ENCODE measurements around the gene SYNGR2. TPM values are rescaled to one million over a fixed set of nuclear protein-coding genes. Genes with fewer than 3 reads are reported as not detected.

SYNGR2 gene
- total RNA-seq, 2 donors from 2014 or later: 49.5 to 68.1 TPM

GRCh38 chr17:78175643-78175981 lies 7.2 kb downstream of the SYNGR2 start:
- DNase-seq (no peak), ATAC-seq (no peak)
- Mint-ChIP-seq H3K4me1 (peaks cover 36% of the 10 kb centered on the region), H3K27ac (peak overlapping the region; percentile 83), H3K4me3 (no peak overlapping the region), H3K27me3 (no peaks in the 10 kb centered on the region), H3K36me3 (ENCODE audit: low read depth) (peaks cover 2% of the 10 kb centered on the region)
- H3K9me3 ChIP-seq (ENCODE audit: control insufficient read depth, low read length, poor library complexity, severe bottlenecking): no peaks in the 10 kb centered on the region

GRCh38 chr17:78176548-78177025 lies 8.2 kb downstream of the SYNGR2 start:
- peaks cover 36% of the 10 kb centered on the region for H3K4me1 Mint-ChIP-seq
- H3K36me3 Mint-ChIP-seq (ENCODE audit: low read depth): peaks cover 2% of the 10 kb centered on the region
- no peaks in the 10 kb centered on the region for H3K9me3 ChIP-seq (ENCODE audit: control insufficient read depth, low read length, poor library complexity, severe bottlenecking)
- H3K27ac Mint-ChIP-seq: no peak overlapping the region
- H3K4me3 Mint-ChIP-seq: no peak overlapping the region
- H3K27me3 Mint-ChIP-seq: no peaks in the 10 kb centered on the region
- peak; percentile 78 for ATAC-seq
- peak; percentile 61 to 75 (median 64) for DNase-seq

GRCh38 chr17:78179372-78179771 lies 11.0 kb downstream of the SYNGR2 start:
- Mint-ChIP-seq H3K27me3 (no peaks in the 10 kb centered on the region), H3K36me3 (ENCODE audit: low read depth) (no peaks in the 10 kb centered on the region), H3K4me3 (no peak overlapping the region), H3K4me1 (peaks cover 9% of the 10 kb centered on the region), H3K27ac (peak overlapping the region; percentile 4)
- H3K9me3 ChIP-seq (ENCODE audit: control insufficient read depth, low read length, poor library complexity, severe bottlenecking): no peaks in the 10 kb centered on the region
- DNase-seq: no peak
- ATAC-seq: no peak

DNA sequence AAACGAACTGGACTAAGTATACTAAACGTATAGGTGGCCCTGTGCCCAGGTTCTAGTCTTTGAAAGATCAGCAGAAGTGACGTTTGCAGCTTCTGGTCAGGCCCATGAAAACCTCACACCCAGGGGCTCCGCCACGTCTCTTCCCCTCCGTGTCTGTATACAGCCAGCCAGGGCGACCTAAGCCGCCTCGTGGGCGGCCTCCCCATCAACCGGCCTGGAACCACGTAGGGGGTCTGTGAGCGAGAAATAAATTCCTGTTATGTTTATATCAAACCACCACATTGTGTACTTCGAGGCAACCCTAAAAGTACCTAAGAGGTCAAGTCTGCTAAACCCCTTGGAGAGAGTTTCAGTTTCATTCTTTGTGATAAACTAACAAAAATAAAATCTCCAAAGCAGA lies 11.7 kb downstream of the SYNGR2 start:
- no peak for ATAC-seq

GRCh38 chr17:78180508-78180907 lies 12.1 kb downstream of the SYNGR2 start:
- DNase-seq (no peak), ATAC-seq (no peak)
- Mint-ChIP-seq H3K27me3 (no peaks in the 10 kb centered on the region), H3K4me3 (peak overlapping the region; percentile 19), H3K36me3 (ENCODE audit: low read depth) (no peaks in the 10 kb centered on the region), H3K27ac (peak overlapping the region; percentile 71), H3K4me1 (peaks cover 11% of the 10 kb centered on the region)
- no peaks in the 10 kb centered on the region for H3K9me3 ChIP-seq (ENCODE audit: control insufficient read depth, low read length, poor library complexity, severe bottlenecking)

More for the DNA sequence above, 11.7 kb downstream of the SYNGR2 start:
- H3K27ac Mint-ChIP-seq: peak overlapping the region; percentile 71
- H3K4me1 Mint-ChIP-seq: peaks cover 11% of the 10 kb centered on the region
- DNase-seq: no peak
- H3K4me3 Mint-ChIP-seq: peak overlapping the region; percentile 19
- no peaks in the 10 kb centered on the region for H3K27me3 Mint-ChIP-seq
- no peaks in the 10 kb centered on the region for H3K9me3 ChIP-seq (ENCODE audit: control insufficient read depth, low read length, poor library complexity, severe bottlenecking)
- no peaks in the 10 kb centered on the region for H3K36me3 Mint-ChIP-seq (ENCODE audit: low read depth)

GRCh38 chr17:78182504-78182903 lies 14.1 kb downstream of the SYNGR2 start:
- Mint-ChIP-seq H3K4me1 (peaks cover 17% of the 10 kb centered on the region), H3K27ac (no peak overlapping the region)

GRCh38 chr17:78183916-78184315 lies 15.5 kb downstream of the SYNGR2 start:
- no peak overlapping the region for H3K27ac Mint-ChIP-seq
- no peaks in the 10 kb centered on the region for H3K27me3 Mint-ChIP-seq
- H3K36me3 Mint-ChIP-seq (ENCODE audit: low read depth): no peaks in the 10 kb centered on the region
- no peak for DNase-seq
- no peak for ATAC-seq
- no peak overlapping the region for H3K4me3 Mint-ChIP-seq
- H3K9me3 ChIP-seq (ENCODE audit: control insufficient read depth, low read length, poor library complexity, severe bottlenecking): no peaks in the 10 kb centered on the region
- peaks cover 17% of the 10 kb centered on the region for H3K4me1 Mint-ChIP-seq

More at GRCh38 chr17:78182504-78182903, 14.1 kb downstream of the SYNGR2 start:
- DNase-seq (no peak), ATAC-seq (no peak)
- H3K9me3 ChIP-seq (ENCODE audit: control insufficient read depth, low read length, poor library complexity, severe bottlenecking): no peaks in the 10 kb centered on the region
- no peaks in the 10 kb centered on the region for H3K36me3 Mint-ChIP-seq (ENCODE audit: low read depth)
- no peaks in the 10 kb centered on the region for H3K27me3 Mint-ChIP-seq
- no peak overlapping the region for H3K4me3 Mint-ChIP-seq

- Mint-ChIP-seq H3K36me3 (ENCODE audit: low read depth) (no peaks in the 10 kb centered on the region), H3K4me3 (no peak overlapping the region), H3K27me3 (no peaks in the 10 kb centered on the region), H3K4me1 (peaks cover 17% of the 10 kb centered on the region), H3K27ac (no peak overlapping the region)
- no peaks in the 10 kb centered on the region for H3K9me3 ChIP-seq (ENCODE audit: control insufficient read depth, low read length, poor library complexity, severe bottlenecking)
- DNase-seq (no peak), ATAC-seq (no peak)
Observed at GRCh38 chr17:78184351-78184750, 16.0 kb downstream of the SYNGR2 start.

- peaks cover 17% of the 10 kb centered on the region for H3K4me1 Mint-ChIP-seq
- H3K36me3 Mint-ChIP-seq (ENCODE audit: low read depth): no peaks in the 10 kb centered on the region
- H3K27ac Mint-ChIP-seq: no peak overlapping the region
- no peak for ATAC-seq
- H3K27me3 Mint-ChIP-seq: no peaks in the 10 kb centered on the region
- no peaks in the 10 kb centered on the region for H3K9me3 ChIP-seq (ENCODE audit: control insufficient read depth, low read length, poor library complexity, severe bottlenecking)
- no peak for DNase-seq
- H3K4me3 Mint-ChIP-seq: peak overlapping the region; percentile 43
Observed at GRCh38 chr17:78184868-78185267, 16.5 kb downstream of the SYNGR2 start.

- DNase-seq: no peak
- Mint-ChIP-seq H3K27ac (no peak overlapping the region), H3K36me3 (ENCODE audit: low read depth) (no peaks in the 10 kb centered on the region), H3K4me1 (peaks cover 14% of the 10 kb centered on the region), H3K27me3 (no peaks in the 10 kb centered on the region), H3K4me3 (peak overlapping the region; percentile 87)
- ATAC-seq: no peak
- no peaks in the 10 kb centered on the region for H3K9me3 ChIP-seq (ENCODE audit: control insufficient read depth, low read length, poor library complexity, severe bottlenecking)
Observed at GRCh38 chr17:78185981-78186691, 17.8 kb downstream of the SYNGR2 start.

DNA sequence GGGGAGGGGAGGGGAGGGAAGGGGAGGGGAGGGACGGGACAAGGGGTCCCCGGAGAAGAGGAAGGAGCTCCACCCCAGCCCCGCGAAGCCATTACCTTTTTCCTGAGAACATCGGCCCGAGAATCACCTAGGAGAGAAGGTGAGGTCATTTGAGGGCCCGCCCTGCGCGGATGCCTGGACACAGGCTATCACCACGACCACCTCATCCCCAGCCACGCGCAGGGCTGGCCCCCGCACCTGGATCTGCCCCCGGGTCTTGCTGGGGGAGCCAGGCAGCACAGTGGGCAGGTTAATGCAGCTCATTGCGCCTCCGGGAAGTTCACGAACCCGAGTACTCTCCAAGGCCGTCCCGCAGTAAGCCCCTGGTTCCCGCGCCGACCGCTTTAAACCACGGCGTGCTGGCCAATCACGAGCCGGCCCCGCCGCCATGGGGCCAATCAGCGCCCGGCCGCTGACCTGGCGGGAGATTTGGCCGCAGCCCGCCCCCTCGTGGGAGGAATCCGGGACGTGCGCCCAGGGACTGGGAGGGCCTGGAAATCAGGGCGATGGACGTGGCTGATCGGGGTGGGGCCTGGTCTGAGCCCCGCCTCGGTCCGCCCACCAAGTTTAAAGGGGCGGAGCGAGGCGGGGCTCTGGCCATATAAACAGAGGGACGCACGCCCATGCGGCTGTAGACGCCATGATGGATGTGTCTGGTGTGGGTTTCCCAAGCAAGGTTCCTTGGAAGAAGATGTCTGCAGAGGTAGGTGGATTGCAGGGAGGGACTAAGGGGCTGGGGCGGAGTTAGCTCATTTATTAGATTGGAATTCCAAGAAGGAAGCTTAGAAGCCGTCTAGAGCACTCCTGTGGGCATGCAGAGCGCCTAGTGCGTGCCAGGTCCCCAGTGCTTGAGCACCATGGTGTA lies 18.6 kb downstream of the SYNGR2 start, which contains the start of the genes AFMID and TK1:
AFMID (plus strand) TSS at position 671 of the 904 bp plus-strand sequence; CDS start at position 680, 9 bp downstream.
TK1 (minus strand) TSS at position 361 of the 904 bp plus-strand sequence; CDS start at position 303, 58 bp downstream.
- H3K4me1 Mint-ChIP-seq: peaks cover 12% of the 10 kb centered on the region
- no peak within 1 kb of the TSS for H3K27ac Mint-ChIP-seq
- H3K9me3 ChIP-seq (ENCODE audit: control insufficient read depth, low read length, poor library complexity, severe bottlenecking): no peaks in the 10 kb centered on the region
- H3K27me3 Mint-ChIP-seq: no peaks in the 10 kb centered on the region
- peak within 1 kb of the TSS; percentile 87 for H3K4me3 Mint-ChIP-seq
- DNase-seq (peak; percentile 68 to 76 (median 73)), ATAC-seq (peak; percentile 89)
- H3K36me3 Mint-ChIP-seq (ENCODE audit: low read depth): no peaks in the 10 kb centered on the region

DNA sequence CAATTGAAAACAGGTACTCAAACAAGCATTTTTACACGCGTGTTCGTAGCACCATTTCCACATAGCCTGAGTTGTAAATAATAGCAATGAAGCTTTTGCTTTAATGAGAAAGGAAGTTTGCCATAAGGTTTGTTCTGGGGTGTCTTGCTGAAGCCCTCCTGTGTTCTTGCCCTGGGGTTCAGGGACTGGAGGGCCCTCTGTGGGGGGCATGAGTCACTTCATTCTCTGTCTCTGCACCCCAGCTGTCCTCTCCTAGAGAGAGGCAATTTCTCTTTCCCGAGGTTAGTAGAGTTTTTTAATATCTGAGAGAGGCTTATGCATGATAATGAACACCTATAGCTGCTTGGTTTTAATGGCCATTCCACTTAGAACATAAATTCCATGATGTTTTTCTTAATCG lies 28.3 kb downstream of the SYNGR2 start:
- H3K27ac Mint-ChIP-seq: no peak overlapping the region
- ATAC-seq: no peak
- H3K9me3 ChIP-seq (ENCODE audit: control insufficient read depth, low read length, poor library complexity, severe bottlenecking): no peaks in the 10 kb centered on the region
- no peaks in the 10 kb centered on the region for H3K27me3 Mint-ChIP-seq
- H3K4me1 Mint-ChIP-seq: peaks cover 2% of the 10 kb centered on the region
- H3K36me3 Mint-ChIP-seq (ENCODE audit: low read depth): no peaks in the 10 kb centered on the region
- no peak overlapping the region for H3K4me3 Mint-ChIP-seq
- no peak for DNase-seq

DNA sequence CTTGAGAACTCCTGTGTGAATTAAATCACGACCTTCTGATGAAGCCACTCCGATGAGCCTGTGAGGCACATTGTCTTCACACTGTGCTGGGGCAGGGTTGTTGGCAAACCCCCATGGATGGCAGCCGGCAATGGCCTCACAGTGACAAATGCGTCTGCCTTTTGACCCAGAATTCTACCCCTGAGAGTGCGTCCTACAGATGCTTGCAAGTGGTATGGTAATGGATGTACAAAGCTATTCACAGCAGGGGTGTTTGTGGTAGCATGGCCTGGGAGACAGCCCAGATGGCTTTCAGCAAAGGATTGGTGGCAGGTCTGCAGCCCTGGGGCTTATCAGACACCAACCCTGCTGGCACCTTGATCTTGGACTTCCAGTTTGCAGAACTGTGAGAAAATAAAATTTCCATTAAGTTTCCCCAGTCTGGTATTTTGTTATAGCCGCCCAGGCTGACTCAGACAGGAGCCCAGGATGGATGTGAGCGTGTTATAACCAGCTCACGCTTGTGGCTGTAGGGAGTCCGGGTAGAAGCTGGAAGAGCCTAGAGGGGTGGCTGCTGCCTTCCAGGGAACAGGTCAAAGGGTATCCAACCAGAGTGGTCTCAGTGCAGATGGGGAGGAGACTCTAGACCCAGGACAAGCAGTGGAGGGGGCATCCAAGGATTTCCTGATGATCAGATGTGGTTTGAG lies 28.9 kb downstream of the SYNGR2 start:
- Mint-ChIP-seq H3K4me3 (no peak overlapping the region), H3K27me3 (no peaks in the 10 kb centered on the region), H3K27ac (no peak overlapping the region), H3K4me1 (peaks cover 2% of the 10 kb centered on the region), H3K36me3 (ENCODE audit: low read depth) (no peaks in the 10 kb centered on the region)
- H3K9me3 ChIP-seq (ENCODE audit: control insufficient read depth, low read length, poor library complexity, severe bottlenecking): no peaks in the 10 kb centered on the region
- ATAC-seq: no peak
- no peak for DNase-seq
